Right lobe of liver (tissue), 6 donors: ENCODE data around the gene TMPRSS11B. TPM values are rescaled to one million over a fixed set of nuclear protein-coding genes. Genes with fewer than 3 reads are reported as not detected.

Experiments used
- ATAC-seq, 4 donors: fragments of 200-7000 bp; cut with Tn5 transposase; one replicate each; pipeline ENCODE4 v1.9.1; 2020; ENCODE audit warnings: mild to moderate bottlenecking in 4 of 4, moderate library complexity in 4 of 4
- DNase-seq, 3 donors: peaks; one replicate each; pipeline ENCODE4 v3.0.0-alpha.2; 2020
- H3K27ac ChIP-seq, 3 donors: fragments of 200-600 bp; one replicate each; pipeline ENCODE4 v1.8.0; 2022
- H3K27me3 ChIP-seq, 2 donors: fragments of 200-600 bp; one replicate each; pipeline ENCODE4 v1.8.0; 2022
- H3K36me3 ChIP-seq, 4 donors: fragments of 200-600 bp; sonication (generic) in 1 of 4; one replicate each; pipeline versions ENCODE4 v1.5.1 to v1.8.0; 2017 to 2022; ENCODE audit warnings: control low read depth in 1 of 4
- H3K4me1 ChIP-seq, 4 donors: fragments of 200-600 bp; sonication (generic) in 1 of 4; one replicate each; pipeline versions ENCODE4 v1.5.1 to v1.8.0; 2017 to 2022; ENCODE audit warnings: control low read depth in 1 of 4
- H3K4me3 ChIP-seq, 3 donors: fragments of 200-600 bp; one replicate each; pipeline ENCODE4 v1.8.0; 2022
- H3K9me3 ChIP-seq, 4 donors: fragments of 200-600 bp; sonication (generic) in 1 of 4; one replicate each; pipeline versions ENCODE4 v1.5.1 to v1.8.0; 2017 to 2022; ENCODE audit warnings: control low read depth in 1 of 4
- POLR2A ChIP-seq: fragments of 450-650 bp; IDR thresholded peaks from one replicate; pipeline ENCODE4 v1.6.1; 2017; ENCODE audit warnings: antibody characterized with exemption, mild to moderate bottlenecking
- WGBS: methylation state at CpG from one replicate; pipeline ENCODE4 v1.1.6; 2018; ENCODE audit warnings: low coverage, low lambda C conversion rate; ENCODE audit not compliant: insufficient coverage; ENCODE audit errors: missing lambda C conversion rate; 5-methylcytosine and 5-hydroxymethylcytosine counted together
- intact Hi-C, 2 donors: fragments of 100-400 bp; cut with DNase I; formaldehyde crosslinking; loops; one replicate each; pipeline versions ENCODE4 v1.11.2 to v1.14.1; 2022
- total RNA-seq, 6 experiments: library from RNA; depleted of rRNA in 2 of 6; stranded (reverse); fragments of >200 nt in 2 of 6; fragmentation: NEBNext Ultra II Directional in 3 of 6; extraction: Animal tissue kit (Norgen Biotek cat#: 25700) in 3 of 6; gene quantifications; one replicate each; pipeline versions ENCODE4 v1.1.0 to v1.2.4, GENCODE V29; 2016 to 2023
- TF ChIP-seq, protein P1 (sequence below), 4 donors: fragments of 200-600 bp in 3 of 4; fragments of 450-650 bp in 1 of 4; IDR thresholded peaks; one replicate each; pipeline versions ENCODE4 v1.5.1 to v1.8.0; 2016 to 2022; ENCODE audit warnings: antibody characterized with exemption in 4 of 4, mild to moderate bottlenecking in 2 of 4
- donor health status: DM: no; HTN: yes; CAD: no.
- donor health status: DM: no; HTN: no; CAD: no.
- donor health status: DM: no; HTN: no; CAD: no.
- donor health status: DM: no; HTN: yes; CAD: no.
- donor health status: DM: no; HTN: yes; CAD: no.

Gene TMPRSS11B
- total RNA-seq, 6 experiments from 2014 or later, result not detected

DNA sequence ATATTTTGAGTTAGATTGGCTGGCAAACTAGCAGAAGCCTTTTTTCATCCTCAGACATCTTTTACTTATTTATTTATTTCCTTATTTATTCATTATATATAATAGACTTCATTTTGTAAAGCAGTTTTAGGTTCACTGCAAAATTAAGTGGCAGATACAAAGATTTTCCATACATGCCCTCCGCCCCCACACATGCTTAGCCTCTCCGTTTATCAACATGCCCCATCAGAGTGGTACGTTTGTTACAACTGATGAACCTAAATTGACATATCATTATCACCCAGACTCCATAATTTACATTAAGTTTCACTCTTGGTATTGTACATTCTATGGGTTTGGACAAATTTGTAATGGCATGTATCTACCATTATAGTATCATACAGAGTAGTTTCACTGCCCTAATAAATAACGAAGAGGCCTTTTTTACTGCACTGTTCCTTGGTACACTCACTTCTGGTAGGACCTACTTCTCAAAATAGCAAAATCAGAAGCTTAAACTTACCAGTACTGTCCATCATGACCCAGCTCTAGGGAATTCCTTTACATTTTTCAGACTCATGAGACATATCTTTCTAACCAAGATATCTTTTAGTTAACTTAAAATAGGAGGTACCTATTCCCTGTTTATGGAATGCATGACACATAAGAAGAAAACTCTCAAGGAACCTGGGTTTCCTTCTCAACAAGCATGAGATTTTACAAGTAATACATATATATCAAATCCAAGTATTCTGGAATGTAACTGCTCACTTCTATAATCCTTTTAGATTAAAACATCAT, 4.8 kb upstream of the TMPRSS11B start:
- no peaks in the 10 kb centered on the region for H3K9me3 ChIP-seq
- H3K27ac ChIP-seq, result no peak overlapping the region
- no peaks in the 10 kb centered on the region for H3K36me3 ChIP-seq
- DNase-seq (no peak), ATAC-seq (no peak)
- no peak overlapping the region for H3K4me3 ChIP-seq
- 54% methylated on average over 4 of the region's 4 CpGs for WGBS
- TF ChIP-seq, protein P1, sequence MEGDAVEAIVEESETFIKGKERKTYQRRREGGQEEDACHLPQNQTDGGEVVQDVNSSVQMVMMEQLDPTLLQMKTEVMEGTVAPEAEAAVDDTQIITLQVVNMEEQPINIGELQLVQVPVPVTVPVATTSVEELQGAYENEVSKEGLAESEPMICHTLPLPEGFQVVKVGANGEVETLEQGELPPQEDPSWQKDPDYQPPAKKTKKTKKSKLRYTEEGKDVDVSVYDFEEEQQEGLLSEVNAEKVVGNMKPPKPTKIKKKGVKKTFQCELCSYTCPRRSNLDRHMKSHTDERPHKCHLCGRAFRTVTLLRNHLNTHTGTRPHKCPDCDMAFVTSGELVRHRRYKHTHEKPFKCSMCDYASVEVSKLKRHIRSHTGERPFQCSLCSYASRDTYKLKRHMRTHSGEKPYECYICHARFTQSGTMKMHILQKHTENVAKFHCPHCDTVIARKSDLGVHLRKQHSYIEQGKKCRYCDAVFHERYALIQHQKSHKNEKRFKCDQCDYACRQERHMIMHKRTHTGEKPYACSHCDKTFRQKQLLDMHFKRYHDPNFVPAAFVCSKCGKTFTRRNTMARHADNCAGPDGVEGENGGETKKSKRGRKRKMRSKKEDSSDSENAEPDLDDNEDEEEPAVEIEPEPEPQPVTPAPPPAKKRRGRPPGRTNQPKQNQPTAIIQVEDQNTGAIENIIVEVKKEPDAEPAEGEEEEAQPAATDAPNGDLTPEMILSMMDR (IDR thresholded peaks at IDR 0.05), result no peak
- TF ChIP-seq POLR2A, result no peak
- no peaks in the 10 kb centered on the region for H3K4me1 ChIP-seq
- H3K27me3 ChIP-seq, result no peaks in the 10 kb centered on the region
- intact Hi-C loops, result no loop called here

DNA sequence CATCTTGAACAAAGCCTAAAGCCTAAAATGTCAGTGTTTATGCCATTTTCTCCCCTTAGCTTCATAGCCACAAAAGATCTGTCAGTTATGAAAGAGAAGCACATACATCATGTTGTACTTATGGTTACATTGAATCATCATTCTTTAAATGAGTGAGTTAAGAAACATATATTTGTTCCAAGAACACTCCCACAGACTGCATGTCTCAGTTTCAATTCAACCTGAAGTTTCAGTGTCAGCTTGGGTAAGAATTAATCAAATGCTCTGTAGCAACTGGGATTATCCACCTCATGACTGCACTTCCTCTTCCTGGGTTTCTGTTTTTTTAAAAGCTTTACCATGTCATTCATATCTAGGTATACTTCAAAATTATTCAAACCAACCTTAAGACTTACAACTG, 3.9 kb upstream of the TMPRSS11B start:
- Histone ChIP-seq H3K27me3 (no peaks in the 10 kb centered on the region), H3K9me3 (no peaks in the 10 kb centered on the region), H3K27ac (no peak overlapping the region), H3K36me3 (no peaks in the 10 kb centered on the region), H3K4me3 (no peak overlapping the region), H3K4me1 (no peaks in the 10 kb centered on the region)
- ATAC-seq (no peak), DNase-seq (no peak)
- TF ChIP-seq POLR2A, result no peak
- TF ChIP-seq, protein P1 (IDR thresholded peaks at IDR 0.05), result no peak
- intact Hi-C loops, result no loop called here

DNA sequence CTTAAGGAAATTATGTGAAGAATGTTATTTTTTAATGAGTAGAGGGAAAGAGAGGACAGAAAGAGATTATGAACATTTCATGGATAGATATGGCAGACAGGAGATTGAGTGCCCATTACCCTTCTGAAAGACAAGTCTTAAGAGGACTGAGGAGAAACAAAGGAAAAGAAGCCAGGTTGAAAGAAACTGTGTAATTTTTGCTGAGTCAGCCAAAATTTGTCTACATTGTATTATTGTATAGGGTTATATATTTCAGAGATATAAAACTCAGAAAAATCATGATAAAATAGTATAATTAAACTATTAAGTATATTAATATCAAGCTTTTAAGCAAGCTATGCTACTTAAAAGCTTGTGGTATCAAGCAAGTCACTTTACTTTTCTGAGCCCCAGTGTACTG, 4.9 kb downstream of the TMPRSS11B start:
- TF ChIP-seq, protein P1 (IDR thresholded peaks at IDR 0.05), result no peak
- no peak for TF ChIP-seq POLR2A
- Histone ChIP-seq H3K27ac (no peak overlapping the region), H3K4me3 (no peak overlapping the region), H3K9me3 (no peaks in the 10 kb centered on the region), H3K36me3 (no peaks in the 10 kb centered on the region), H3K27me3 (no peaks in the 10 kb centered on the region), H3K4me1 (no peaks in the 10 kb centered on the region)
- ATAC-seq, result no peak
- no peak for DNase-seq
- intact Hi-C loops, result no loop called here

DNA sequence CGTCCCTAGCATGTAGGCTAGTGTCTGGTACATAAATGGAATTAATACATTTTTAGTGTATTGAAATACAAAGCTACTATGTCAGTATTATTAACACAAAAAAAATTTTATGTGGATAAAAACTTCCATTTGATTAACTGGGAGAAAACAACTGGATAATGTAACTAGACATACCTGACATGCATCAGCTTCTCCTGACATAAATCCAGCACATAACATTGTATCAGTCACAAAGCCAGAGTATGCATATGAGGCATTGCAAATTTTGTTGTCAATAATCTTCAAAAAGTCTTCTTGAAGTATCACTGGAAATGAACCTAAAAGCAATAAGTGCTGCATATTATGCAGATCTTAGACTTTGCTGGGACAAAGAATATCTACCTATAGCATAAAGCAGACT, 16.9 kb downstream of the TMPRSS11B start:
- Histone ChIP-seq H3K36me3 (no peaks in the 10 kb centered on the region), H3K4me1 (no peaks in the 10 kb centered on the region), H3K27me3 (no peaks in the 10 kb centered on the region), H3K4me3 (no peak overlapping the region), H3K27ac (no peak overlapping the region), H3K9me3 (no peaks in the 10 kb centered on the region)
- intact Hi-C loops, result no loop called here
- TF ChIP-seq, protein P1 (IDR thresholded peaks at IDR 0.05), result no peak
- no peak for TF ChIP-seq POLR2A
- 17% methylated on average over 1 of the region's 1 CpG for WGBS
- ATAC-seq, result no peak
- DNase-seq, result no peak

DNA sequence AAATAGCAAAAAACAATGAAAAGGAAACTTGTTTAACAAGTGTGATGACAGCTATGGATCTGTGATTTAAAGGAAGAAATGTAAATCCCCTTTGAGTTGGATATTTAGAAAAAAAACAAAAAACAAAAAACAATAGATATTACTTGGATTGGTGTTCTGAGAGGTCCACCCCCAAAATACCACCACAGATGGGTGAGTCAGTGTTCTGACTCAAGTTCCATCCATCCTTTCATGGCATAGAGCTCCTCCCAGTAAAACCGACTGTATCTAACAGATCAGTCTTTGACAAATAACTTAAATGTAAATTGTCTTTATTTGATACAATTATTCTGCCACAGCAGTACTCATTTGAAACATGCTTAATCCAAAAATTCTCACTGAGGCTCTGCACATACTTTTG, 27.4 kb downstream of the TMPRSS11B start:
- ATAC-seq (no peak), DNase-seq (no peak)
- no peak overlapping the region for H3K27ac ChIP-seq
- H3K4me1 ChIP-seq, result no peaks in the 10 kb centered on the region
- 10% methylated on average over 1 of the region's 1 CpG for WGBS
- no peak overlapping the region for H3K4me3 ChIP-seq
- intact Hi-C loops, result no loop called here
- H3K27me3 ChIP-seq, result no peaks in the 10 kb centered on the region
- TF ChIP-seq, protein P1 (IDR thresholded peaks at IDR 0.05), result no peak
- TF ChIP-seq POLR2A, result no peak
- no peaks in the 10 kb centered on the region for H3K9me3 ChIP-seq
- no peaks in the 10 kb centered on the region for H3K36me3 ChIP-seq
